ENCODE data around the gene IFT122. TPM values are rescaled to one million over a fixed set of nuclear protein-coding genes. Genes with fewer than 3 reads are reported as not detected.
A peak's percentile ranks its signal among the peaks of the same experiment; 100 is the strongest.
"Not testable (repeated sequence)": the region's sequence is repeated elsewhere in the genome, so short reads cannot be mapped to it uniquely, and the experiment has no call there.

IFT122 gene
- total RNA-seq, 4 donors from 2014 or later, result 4.1 to 70.2 (median 38.6) TPM

DNA sequence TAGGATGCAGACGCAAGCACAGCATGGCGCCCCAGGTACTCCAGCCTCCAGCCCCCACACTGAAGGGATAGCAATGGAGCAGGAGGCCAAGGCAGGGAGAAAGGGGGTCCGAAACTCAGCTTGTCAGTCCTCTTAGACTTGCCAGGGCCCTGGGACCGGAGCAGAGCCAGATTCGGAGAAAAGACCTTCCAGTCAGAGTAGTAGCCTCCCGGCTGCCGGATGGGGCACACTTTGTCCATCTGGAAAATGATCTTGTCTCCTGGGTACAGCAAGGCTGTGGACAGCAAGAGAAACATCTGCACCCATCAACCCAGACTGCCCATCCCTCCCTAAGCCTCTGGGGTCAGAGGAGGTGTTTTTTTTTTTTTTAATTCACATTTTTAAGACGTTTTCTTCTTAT is 35.9 kb upstream of the IFT122 start:
- intact Hi-C loops (cut with DNase I; ENCODE audit: low total_unique reads), result no loop called here
- no peak for TF ChIP-seq POLR2A (IDR thresholded peaks at IDR 0.05)
- TF ChIP-seq, protein P1, sequence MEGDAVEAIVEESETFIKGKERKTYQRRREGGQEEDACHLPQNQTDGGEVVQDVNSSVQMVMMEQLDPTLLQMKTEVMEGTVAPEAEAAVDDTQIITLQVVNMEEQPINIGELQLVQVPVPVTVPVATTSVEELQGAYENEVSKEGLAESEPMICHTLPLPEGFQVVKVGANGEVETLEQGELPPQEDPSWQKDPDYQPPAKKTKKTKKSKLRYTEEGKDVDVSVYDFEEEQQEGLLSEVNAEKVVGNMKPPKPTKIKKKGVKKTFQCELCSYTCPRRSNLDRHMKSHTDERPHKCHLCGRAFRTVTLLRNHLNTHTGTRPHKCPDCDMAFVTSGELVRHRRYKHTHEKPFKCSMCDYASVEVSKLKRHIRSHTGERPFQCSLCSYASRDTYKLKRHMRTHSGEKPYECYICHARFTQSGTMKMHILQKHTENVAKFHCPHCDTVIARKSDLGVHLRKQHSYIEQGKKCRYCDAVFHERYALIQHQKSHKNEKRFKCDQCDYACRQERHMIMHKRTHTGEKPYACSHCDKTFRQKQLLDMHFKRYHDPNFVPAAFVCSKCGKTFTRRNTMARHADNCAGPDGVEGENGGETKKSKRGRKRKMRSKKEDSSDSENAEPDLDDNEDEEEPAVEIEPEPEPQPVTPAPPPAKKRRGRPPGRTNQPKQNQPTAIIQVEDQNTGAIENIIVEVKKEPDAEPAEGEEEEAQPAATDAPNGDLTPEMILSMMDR (IDR thresholded peaks at IDR 0.05), result no peak
- no peak for DNase-seq
- no peak overlapping the region for H3K4me3 ChIP-seq
- no peak overlapping the region for H3K27ac ChIP-seq
- no peaks in the 10 kb centered on the region for H3K36me3 ChIP-seq
- H3K4me1 ChIP-seq, result no peaks in the 10 kb centered on the region
- no peaks in the 10 kb centered on the region for H3K9me3 ChIP-seq
- H3K27me3 ChIP-seq, result no peaks in the 10 kb centered on the region

DNA sequence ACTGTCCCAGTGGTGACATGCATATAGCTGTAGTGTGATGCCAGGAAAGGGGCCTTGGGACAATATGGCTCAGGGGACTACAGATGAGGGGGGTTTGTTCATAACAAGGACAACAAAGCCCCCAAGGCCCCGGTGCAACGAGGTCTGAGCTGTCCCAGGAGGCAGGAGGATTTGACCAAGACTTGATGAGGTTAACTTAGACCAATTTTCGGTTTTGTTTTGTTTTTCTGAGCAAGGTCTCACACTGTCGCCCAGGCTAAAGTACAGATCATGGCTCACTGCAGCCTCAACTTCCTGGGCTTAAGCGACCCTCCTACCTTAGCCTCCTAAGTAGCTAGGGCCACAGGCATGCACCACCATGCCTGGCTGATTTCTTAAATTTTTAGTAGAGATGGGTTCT is 35.4 kb upstream of the IFT122 start:
- intact Hi-C loops (cut with DNase I; ENCODE audit: low total_unique reads), result no loop called here

DNA sequence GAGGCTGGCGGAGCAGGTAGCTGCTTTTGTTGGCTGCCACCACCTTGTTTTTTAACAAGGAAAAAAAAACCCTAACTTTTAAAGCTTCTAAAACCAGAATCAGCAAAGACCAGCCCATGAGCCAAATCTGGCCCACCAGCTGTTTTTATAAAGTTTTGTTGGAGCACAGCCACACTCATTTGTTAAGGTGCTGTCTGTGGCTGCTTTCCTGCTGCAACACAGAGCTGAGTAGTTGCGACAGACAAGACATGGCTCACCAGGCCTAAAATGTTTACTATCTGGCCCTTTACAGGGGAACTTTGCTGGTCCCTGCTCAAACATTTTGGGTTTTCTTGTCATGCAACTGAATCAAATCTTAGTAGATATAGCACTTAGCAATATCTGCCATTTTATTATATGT is 30.5 kb upstream of the IFT122 start:
- H3K4me3 ChIP-seq, result no peak overlapping the region
- no peaks in the 10 kb centered on the region for H3K9me3 ChIP-seq
- H3K36me3 ChIP-seq, result no peaks in the 10 kb centered on the region
- H3K27me3 ChIP-seq, result no peaks in the 10 kb centered on the region
- DNase-seq, result peak in 1 of 2 donors; percentile 29
- intact Hi-C loops (cut with DNase I; ENCODE audit: low total_unique reads), result no loop called here
- H3K4me1 ChIP-seq, result no peaks in the 10 kb centered on the region
- TF ChIP-seq, protein P1 (IDR thresholded peaks at IDR 0.05), result no peak
- TF ChIP-seq POLR2A (IDR thresholded peaks at IDR 0.05), result no peak
- H3K27ac ChIP-seq, result no peak overlapping the region

More for the DNA sequence above, 35.4 kb upstream of the IFT122 start:
- Histone ChIP-seq H3K9me3 (no peaks in the 10 kb centered on the region), H3K36me3 (no peaks in the 10 kb centered on the region), H3K27me3 (no peaks in the 10 kb centered on the region), H3K27ac (no peak overlapping the region), H3K4me1 (no peaks in the 10 kb centered on the region), H3K4me3 (no peak overlapping the region)
- DNase-seq, result no peak
- TF ChIP-seq, protein P1 (IDR thresholded peaks at IDR 0.05), result no peak
- no peak for TF ChIP-seq POLR2A (IDR thresholded peaks at IDR 0.05)

DNA sequence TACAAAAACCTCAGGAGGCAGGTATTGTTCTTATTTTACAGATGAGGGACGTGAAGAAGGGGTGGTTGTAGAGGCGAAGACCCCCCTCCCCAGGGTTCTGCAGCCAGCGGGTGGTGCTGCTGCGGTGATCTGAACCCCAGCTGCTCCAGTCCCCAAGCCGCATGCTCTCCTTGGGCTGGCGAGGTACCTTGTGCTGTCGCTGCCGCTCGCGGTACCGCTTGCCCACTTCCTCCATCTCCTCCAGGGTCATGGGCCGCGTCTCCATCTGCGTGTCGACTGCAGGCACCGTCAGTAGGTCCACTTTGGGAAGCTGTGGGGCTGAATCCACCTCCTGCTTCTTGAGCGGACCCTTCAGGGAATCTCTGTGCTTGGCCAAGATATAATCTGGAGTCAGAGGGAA is 29.1 kb upstream of the IFT122 start:
- intact Hi-C loops (cut with DNase I; ENCODE audit: low total_unique reads), result no loop called here
- Histone ChIP-seq H3K36me3 (no peaks in the 10 kb centered on the region), H3K27me3 (no peaks in the 10 kb centered on the region), H3K9me3 (no peaks in the 10 kb centered on the region), H3K4me1 (no peaks in the 10 kb centered on the region), H3K4me3 (no peak overlapping the region), H3K27ac (no peak overlapping the region)
- TF ChIP-seq, protein P1 (IDR thresholded peaks at IDR 0.05), result no peak
- no peak for TF ChIP-seq POLR2A (IDR thresholded peaks at IDR 0.05)
- DNase-seq, result no peak

DNA sequence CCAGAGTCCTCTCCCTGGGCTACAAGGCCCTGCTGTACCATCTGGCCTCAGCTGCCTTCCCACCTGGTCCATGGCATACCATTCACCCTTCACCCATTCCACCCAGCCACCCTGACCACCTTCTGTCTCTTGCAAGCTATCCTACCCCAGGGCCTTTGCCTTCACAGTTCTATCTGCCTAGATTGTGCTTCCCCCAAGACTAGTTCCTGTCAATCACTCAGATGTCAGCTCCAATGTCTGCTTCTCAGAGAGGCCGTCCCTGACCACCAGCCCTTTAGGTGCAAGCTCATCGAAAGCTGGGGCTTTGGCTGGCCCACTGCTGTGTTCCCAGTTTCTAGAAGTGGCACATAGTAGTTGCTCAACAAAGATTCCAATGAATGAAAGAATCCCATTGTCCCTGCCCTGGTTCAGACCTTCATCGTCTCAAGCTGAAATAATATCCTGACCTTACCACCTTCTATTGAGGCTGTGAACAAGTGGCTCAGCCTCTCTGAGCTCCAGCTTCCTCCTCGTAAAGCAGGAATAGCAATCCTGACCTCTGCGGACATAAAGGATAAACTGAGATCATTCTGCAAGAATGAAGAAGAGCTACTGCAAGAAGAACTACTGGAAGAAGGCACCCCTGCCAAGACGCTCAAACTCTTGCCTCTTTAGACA is 27.4 kb upstream of the IFT122 start:
- Histone ChIP-seq H3K9me3 (no peaks in the 10 kb centered on the region), H3K4me3 (no peak overlapping the region), H3K36me3 (no peaks in the 10 kb centered on the region), H3K27ac (no peak overlapping the region), H3K4me1 (no peaks in the 10 kb centered on the region), H3K27me3 (no peaks in the 10 kb centered on the region)
- no peak for DNase-seq
- intact Hi-C loops (cut with DNase I; ENCODE audit: low total_unique reads), result no loop called here
- no peak for TF ChIP-seq POLR2A (IDR thresholded peaks at IDR 0.05)
- TF ChIP-seq, protein P1 (IDR thresholded peaks at IDR 0.05), result no peak

DNA sequence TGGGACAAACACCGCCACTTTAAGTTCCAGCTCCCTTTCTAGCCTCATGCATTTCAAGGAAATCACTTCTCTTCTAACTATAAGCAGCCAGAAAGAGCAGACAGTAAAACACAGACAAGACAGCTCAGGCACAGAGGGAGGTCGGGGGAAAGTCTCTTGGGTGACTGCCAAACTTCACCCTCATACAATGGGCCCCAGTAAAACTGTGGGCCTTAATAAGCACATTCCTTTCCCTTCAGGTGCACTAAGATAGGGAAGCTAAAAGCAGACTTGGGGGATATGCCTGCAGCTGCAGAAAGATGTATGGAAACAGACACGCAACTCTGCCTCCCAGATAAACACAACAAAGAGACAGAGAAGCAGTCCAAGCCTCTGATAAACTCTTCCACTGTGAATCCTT is 26.8 kb upstream of the IFT122 start:
- H3K36me3 ChIP-seq; H3K4me1 ChIP-seq; H3K4me3 ChIP-seq; intact Hi-C loops (cut with DNase I; ENCODE audit: low total_unique reads); DNase-seq; H3K9me3 ChIP-seq; H3K27ac ChIP-seq; H3K27me3 ChIP-seq: not testable (repeated sequence)
